HepG2 (cell line): Measurements from ENCODE around the gene OTOG. TPM values are rescaled to one million over a fixed set of nuclear protein-coding genes. Genes with fewer than 3 reads are reported as not detected.
A peak's percentile ranks its signal among the peaks of the same experiment; 100 is the strongest.

Source experiments
- ATAC-seq: fragments of 200-7000 bp; cut with Tn5 transposase; 3 replicates; pipeline ENCODE4 v1.9.1; 2020; ENCODE audit warnings: mild to moderate bottlenecking, moderate library complexity
- BruUV-seq: library from RNA; stranded (reverse); fragments of 400-500 nt; replicated peaks from 2 replicates; lab custom pipeline; 2021; lab: Mats Ljungman, UMichigan
- CTCF ChIA-PET: fragments of 300-600 bp; formaldehyde crosslinking; extraction: SDS; loops from one replicate; lab custom pipeline; 2021; ENCODE audit warnings: low total read pairs, inconsistent platforms, low intra/inter-chr PET ratio; lab: Yijun Ruan, JAX
- POLR2A ChIA-PET: fragments of 350-600 bp; sonication (Branson Sonifier 250); formaldehyde crosslinking; loops from one replicate; lab custom pipeline; 2020; ENCODE audit warnings: antibody characterized with exemption, inconsistent platforms; lab: Yijun Ruan, JAX
- DNase-seq: peaks from one replicate; pipeline ENCODE4 v3.0.0-alpha.2; 2015; ENCODE audit warnings: low spot score
- FAIRE-seq: peaks from 3 replicates; lab custom pipeline; 2011; peaks lifted over from hg19 to GRCh38; lab: Jason Lieb, UNC
- H2AFZ ChIP-seq: one replicate; pipeline ENCODE4 v1.6.1; 2011; ENCODE audit warnings: low read length, inconsistent platforms
- H3K27ac ChIP-seq: fragments of 300-600 bp; 3 replicates; pipeline ENCODE4 v1.8.0; 2011; ENCODE audit warnings: mixed run types, mild to moderate bottlenecking, mixed read lengths, low read length, inconsistent platforms; ENCODE audit not compliant: insufficient read depth; ENCODE audit errors: extremely low read length
- H3K27me3 ChIP-seq, 2 experiments: fragments of 200-600 bp in 1 of 2; 2 replicates in 1 of 2; 3 replicates in 1 of 2; pipeline versions ENCODE4 v1.6.0 to v1.8.0; 2011; ENCODE audit warnings: low read length in 2 of 2, mild to moderate bottlenecking in 2 of 2, moderate library complexity in 2 of 2, inconsistent platforms in 1 of 2; ENCODE audit not compliant: insufficient read depth in 2 of 2, control insufficient read depth in 1 of 2
- H3K36me3 ChIP-seq, 2 experiments: fragments of 200-600 bp in 1 of 2; replicated peaks in 1 of 2; 2 replicates in 1 of 2; 3 replicates in 1 of 2; pipeline versions ENCODE4 v1.5.1 to v1.8.0; 2011; ENCODE audit warnings: low read length in 2 of 2, inconsistent platforms in 1 of 2; ENCODE audit not compliant: insufficient read depth in 2 of 2, control insufficient read depth in 1 of 2
- H3K4me1 ChIP-seq: 2 replicates; pipeline ENCODE4 v1.5.1; 2012; ENCODE audit warnings: low read length, inconsistent platforms; ENCODE audit not compliant: insufficient read depth
- H3K4me2 ChIP-seq: 2 replicates; pipeline ENCODE4 v1.6.0; 2011; ENCODE audit warnings: low read depth, low read length, inconsistent platforms
- H3K4me3 ChIP-seq, 3 experiments: fragments of 200-600 bp in 1 of 3; sonication (generic), shearing (Covaris generic) in 1 of 3; replicated peaks in 1 of 3; 2 replicates each; pipeline ENCODE4 v1.5.1; 2011 to 2016; ENCODE audit warnings: low read length in 3 of 3, inconsistent platforms in 2 of 3, low read depth in 2 of 3, mild to moderate bottlenecking in 2 of 3, control low read depth in 1 of 3, mixed read lengths in 1 of 3; ENCODE audit not compliant: insufficient read depth in 1 of 3
- H3K79me2 ChIP-seq: one replicate; pipeline ENCODE4 v1.6.1; 2011; ENCODE audit warnings: low read length, inconsistent platforms; ENCODE audit not compliant: insufficient read depth
- H3K9ac ChIP-seq: 2 replicates; pipeline ENCODE4 v1.6.0; 2011; ENCODE audit warnings: mild to moderate bottlenecking, low read depth, low read length, inconsistent platforms; ENCODE audit not compliant: insufficient read depth
- H3K9me3 ChIP-seq: 2 replicates; pipeline ENCODE4 v1.5.1; 2012; ENCODE audit warnings: mild to moderate bottlenecking, low read length
- H4K20me1 ChIP-seq: 2 replicates; pipeline ENCODE4 v1.6.0; 2011; ENCODE audit warnings: inconsistent platforms, mild to moderate bottlenecking, low read length, moderate library complexity; ENCODE audit not compliant: insufficient read depth
- AHDC1 ChIP-seq: sonication (generic); formaldehyde crosslinking; IDR thresholded peaks from 2 replicates; pipeline ENCODE4 v1.5.1; 2020; ENCODE audit warnings: mild to moderate bottlenecking, missing genetic modification reagents, borderline replicate concordance
- CEBPB ChIP-seq: IDR thresholded peaks from 2 replicates; pipeline ENCODE4 v1.6.1; 2011; ENCODE audit warnings: low read depth, low read length, improper control_type of control experiment, borderline replicate concordance
- CREB1 ChIP-seq, 2 experiments: fragments of 450-650 bp in 1 of 2; IDR thresholded peaks; 2 replicates each; pipeline ENCODE4 v1.6.1; 2016 to 2017; ENCODE audit warnings: control low read depth in 1 of 2, mild to moderate bottlenecking in 1 of 2, missing compliant biosample characterization in 1 of 2, missing genetic modification characterization in 1 of 2
- KLF13 ChIP-seq: sonication (generic); formaldehyde crosslinking; IDR thresholded peaks from 2 replicates; pipeline ENCODE4 v1.4.0; 2020; ENCODE audit warnings: mild to moderate bottlenecking, missing genetic modification reagents
- NFE2L1 ChIP-seq: sonication (generic); formaldehyde crosslinking; IDR thresholded peaks from 2 replicates; pipeline ENCODE4 v1.4.0; 2020; ENCODE audit warnings: missing genetic modification reagents, mild to moderate bottlenecking, borderline replicate concordance
- TP53 ChIP-seq: sonication (generic); formaldehyde crosslinking; conservative IDR thresholded peaks from 2 replicates; pipeline ENCODE4 v1.4.0; 2020; ENCODE audit warnings: missing genetic modification reagents
- ZBTB38 ChIP-seq: sonication (generic); formaldehyde crosslinking; IDR thresholded peaks from 2 replicates; pipeline ENCODE4 v1.5.1; 2020; ENCODE audit warnings: mild to moderate bottlenecking, missing genetic modification reagents
- ZMYM2 ChIP-seq: sonication (generic); formaldehyde crosslinking; IDR thresholded peaks from 2 replicates; pipeline ENCODE4 v1.8.0; 2022; ENCODE audit warnings: mild to moderate bottlenecking, missing genetic modification reagents
- ZNF124 ChIP-seq: sonication (generic); formaldehyde crosslinking; IDR thresholded peaks from 2 replicates; pipeline ENCODE4 v1.4.0; 2020; ENCODE audit warnings: missing genetic modification reagents
- ZNF607 ChIP-seq: sonication (generic); formaldehyde crosslinking; IDR thresholded peaks from 2 replicates; pipeline ENCODE4 v1.5.1; 2020; ENCODE audit warnings: missing genetic modification reagents, mild to moderate bottlenecking, borderline replicate concordance
- ZNF720 ChIP-seq: sonication (generic); formaldehyde crosslinking; IDR thresholded peaks from 2 replicates; pipeline ENCODE4 v1.4.0; 2020; ENCODE audit warnings: missing genetic modification reagents
- WGBS: methylation state at CpG from one replicate; pipeline ENCODE4 v1.1.6; 2017; ENCODE audit warnings: low lambda C conversion rate; 5-methylcytosine and 5-hydroxymethylcytosine counted together
- in situ Hi-C: cut with HindIII; loops from 2 replicates; pipeline ENCODE4 v1.10.0; 2017; ENCODE audit warnings: low pct_unique_long_range_greater_than_20kb; ENCODE audit not compliant: extremely low pct_ligation_motif_present
- intact Hi-C: fragments of 100-400 bp; cut with micrococcal nuclease; formaldehyde crosslinking; loops from one replicate; pipeline ENCODE4 v1.10.0; 2022; ENCODE audit not compliant: unreplicated experiment
- polyA plus RNA-seq, 8 experiments: library from polyadenylated mRNA; depleted of rRNA in 3 of 8; stranded (reverse) in 7 of 8; unstranded in 1 of 8; fragments of >200 nt; fragmentation: Illumina TruSeq in 4 of 8; extraction: Trizol in 4 of 8; gene quantifications; 2 replicates each; pipeline versions ENCODE4 v1.2.1 to v1.2.3, GENCODE V29; 2011 to 2016; ENCODE audit warnings: low read depth in 4 of 8, missing spikeins in 1 of 8, mixed read lengths in 1 of 8; ENCODE audit not compliant: insufficient read depth in 1 of 8
- total RNA-seq, 5 experiments: library from RNA; depleted of rRNA; stranded (reverse); fragments of >200 nt; fragmentation: Illumina TruSeq; extraction: Trizol; gene quantifications; 2 replicates each; pipeline ENCODE4 v1.2.3, GENCODE V29; 2016; ENCODE audit warnings: low read depth in 1 of 5

Gene OTOG
- total and polyA plus RNA-seq, 2 of the 13 experiments (the other 11 are each of a cell fraction or from before 2014, with no cell fraction given), result not detected

- TF ChIP-seq AHDC1 (CRISPR knock-in tag) (no peak), ZMYM2 (CRISPR knock-in tag) (no peak), ZBTB38 (CRISPR knock-in tag) (no peak), ZNF124 (no peak), KLF13 (CRISPR knock-in tag) (no peak)
Measured at GRCh38 chr11:17639091-17639490, 92.0 kb downstream of the OTOG start (continued).

GRCh38 chr11:17639781-17640180, 92.7 kb downstream of the OTOG start:
- intact Hi-C loops, result no loop called here
- 4% methylated on average over 2 of the region's 2 CpGs for WGBS
- BruUV-seq, result no TSS peak

More at GRCh38 chr11:17639781-17640180, 92.7 kb downstream of the OTOG start:
- H3K9ac ChIP-seq, result no peak overlapping the region
- H3K9me3 ChIP-seq, result no peaks in the 10 kb centered on the region
- no peaks in the 10 kb centered on the region for H3K36me3 ChIP-seq
- no peak for DNase-seq
- H3K27ac ChIP-seq, result no peak overlapping the region
- no peak overlapping the region for H3K4me2 ChIP-seq
- in situ Hi-C loops, result no loop called here
- no peaks in the 10 kb centered on the region for H4K20me1 ChIP-seq
- ChIA-PET POLR2A (no interaction called here), CTCF (no interaction called here)
- no peak overlapping the region for H2AFZ ChIP-seq
- no peaks in the 10 kb centered on the region for H3K4me1 ChIP-seq
- H3K27me3 ChIP-seq, result peaks cover 1 to 28% of the 10 kb centered on the region in 2 experiments; a peak in 4 of 5 replicates
- H3K79me2 ChIP-seq, result no peaks in the 10 kb centered on the region
- no peak for ATAC-seq
- H3K4me3 ChIP-seq, result no peak overlapping the region
- no peak for TF ChIP-seq NFE2L1 (CRISPR knock-in tag)
- no peak for TF ChIP-seq CEBPB
- no peak for TF ChIP-seq ZNF720 (CRISPR knock-in tag)
- no peak for TF ChIP-seq TP53 (CRISPR knock-in tag)
- TF ChIP-seq CREB1 (IDR thresholded peaks at IDR 0.05), result peak; percentile 86
- TF ChIP-seq CREB1 (CRISPR knock-in tag; IDR thresholded peaks at IDR 0.05), result no peak
- TF ChIP-seq ZNF607 (CRISPR knock-in tag), result no peak
- FAIRE-seq, result no peak
